ENCODE data around the gene SYNPR. TPM values are rescaled to one million over a fixed set of nuclear protein-coding genes. Genes with fewer than 3 reads are reported as not detected.

Gene SYNPR
- total RNA-seq, 2 experiments from 2014 or later = not detected

DNA sequence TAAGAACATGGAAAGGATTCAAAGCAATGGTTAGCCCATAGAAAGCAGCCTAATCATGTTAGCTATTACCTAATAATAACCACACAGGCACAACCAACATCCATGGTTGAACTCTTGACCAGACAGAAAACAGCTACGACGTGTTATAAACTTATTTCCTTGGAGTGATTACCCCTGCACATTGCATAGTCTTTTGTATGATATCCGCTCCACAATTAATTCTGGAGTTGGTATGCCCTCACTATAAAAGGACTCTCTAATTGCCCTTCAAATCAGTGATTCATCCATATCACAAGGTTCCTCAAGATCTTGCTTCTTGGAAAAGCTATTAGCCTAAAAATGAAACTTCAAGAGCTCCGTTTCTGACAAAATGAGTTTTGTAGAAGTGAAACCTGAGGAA lies 117.9 kb downstream of the SYNPR start:
- Mint-ChIP-seq H3K27ac (no peak overlapping the region), H3K4me1 (ENCODE audit: low read depth) (no peaks in the 10 kb centered on the region), H3K9me3 (no peaks in the 10 kb centered on the region), H3K27me3 (no peaks in the 10 kb centered on the region), H3K4me3 (no peak overlapping the region), H3K36me3 (no peaks in the 10 kb centered on the region)
- POLR2A ChIA-PET = no interaction called here
- CTCF ChIA-PET = interaction anchor here (0.8 to 1.4 kb wide), 4 partner anchors 10 to 46 kb away, joined by 3 read pairs; no protein-coding TSS in a partner anchor
- intact Hi-C loops (cut with micrococcal nuclease) = no loop called here
- no peak for DNase-seq

DNA sequence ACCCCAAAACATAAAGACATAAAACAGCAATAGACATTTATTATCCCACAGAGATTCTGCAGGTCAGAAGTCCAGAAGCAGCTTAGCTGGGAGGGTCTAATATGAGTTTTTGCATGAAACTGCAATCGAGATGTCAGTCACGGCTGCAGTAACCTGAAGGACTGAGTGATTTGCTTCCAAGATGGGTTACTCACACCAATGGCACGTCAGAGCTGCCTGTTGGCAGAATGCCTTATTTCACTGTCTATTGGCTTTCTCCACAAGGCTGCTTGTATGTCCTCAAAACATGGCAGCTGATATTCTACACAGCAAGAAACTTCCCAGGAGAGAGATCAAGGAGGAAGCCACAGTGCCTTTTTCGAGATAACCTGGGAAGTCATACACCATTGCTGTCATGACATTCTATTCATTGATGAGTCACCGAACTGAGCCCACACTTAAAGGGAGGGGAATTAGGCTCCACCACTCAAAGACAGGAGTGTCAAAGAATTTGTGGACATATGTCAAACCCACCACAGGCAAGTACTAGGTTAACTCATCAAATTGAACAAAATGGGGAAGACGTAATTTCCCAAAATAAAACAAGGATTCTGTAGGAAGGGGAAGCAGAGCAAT lies 122.2 kb downstream of the SYNPR start:
- H3K9me3 Mint-ChIP-seq = no peaks in the 10 kb centered on the region
- no peaks in the 10 kb centered on the region for H3K36me3 Mint-ChIP-seq
- H3K27ac Mint-ChIP-seq = no peak overlapping the region
- no peaks in the 10 kb centered on the region for H3K4me1 Mint-ChIP-seq (ENCODE audit: low read depth)
- POLR2A ChIA-PET = no interaction called here
- no peaks in the 10 kb centered on the region for H3K27me3 Mint-ChIP-seq
- intact Hi-C loops (cut with micrococcal nuclease) = no loop called here
- DNase-seq = no peak
- CTCF ChIA-PET = no interaction called here
- H3K4me3 Mint-ChIP-seq = no peak overlapping the region

DNA sequence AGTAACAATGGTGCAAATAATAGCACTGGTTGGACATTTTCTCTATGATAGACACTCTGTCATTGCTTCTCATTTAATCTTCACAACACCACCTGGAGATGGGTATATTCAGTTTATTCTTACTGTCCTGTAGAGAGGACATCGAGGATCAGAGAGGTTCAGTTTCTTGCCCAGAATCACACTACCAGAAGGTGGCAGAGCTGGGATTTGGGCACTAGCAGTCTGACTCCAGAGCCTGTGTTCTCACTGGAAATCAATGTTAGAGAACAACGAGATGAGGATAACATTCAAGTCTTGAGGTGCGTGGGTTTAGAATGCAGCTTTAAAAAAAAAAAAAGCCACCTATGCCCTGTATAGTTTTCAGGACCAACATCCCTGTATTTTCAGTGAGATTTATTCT lies 127.8 kb downstream of the SYNPR start:
- Mint-ChIP-seq H3K27ac (no peak overlapping the region), H3K4me3 (no peak overlapping the region), H3K4me1 (ENCODE audit: low read depth) (no peaks in the 10 kb centered on the region), H3K27me3 (no peaks in the 10 kb centered on the region), H3K9me3 (no peaks in the 10 kb centered on the region), H3K36me3 (no peaks in the 10 kb centered on the region)
- intact Hi-C loops (cut with micrococcal nuclease) = no loop called here
- ChIA-PET POLR2A (no interaction called here), CTCF (no interaction called here)
- DNase-seq = no peak

DNA sequence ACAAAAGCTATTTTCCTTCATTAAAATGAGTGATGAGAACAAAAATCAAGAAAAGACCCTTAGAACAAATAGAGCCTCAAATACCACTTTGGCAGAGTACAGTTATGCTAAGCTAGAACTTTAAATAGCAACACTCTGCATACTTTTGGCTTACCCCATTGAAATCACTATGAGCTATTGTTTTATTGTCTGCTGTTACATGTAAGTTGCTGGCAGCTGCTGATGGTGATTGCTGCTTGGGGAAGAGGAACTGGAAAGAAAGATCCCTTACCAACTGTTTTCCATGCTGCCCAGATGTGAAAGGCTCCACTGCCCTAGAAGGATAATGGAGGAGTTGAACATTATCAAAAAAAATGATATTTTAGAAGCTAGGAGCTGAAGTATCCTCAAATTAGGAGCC lies 135.4 kb downstream of the SYNPR start:
- no peaks in the 10 kb centered on the region for H3K36me3 Mint-ChIP-seq
- no peak for DNase-seq
- CTCF ChIA-PET = no interaction called here
- H3K4me3 Mint-ChIP-seq = no peak overlapping the region
- intact Hi-C loops (cut with micrococcal nuclease) = no loop called here
- no peaks in the 10 kb centered on the region for H3K27me3 Mint-ChIP-seq
- POLR2A ChIA-PET = no interaction called here
- no peak overlapping the region for H3K27ac Mint-ChIP-seq
- no peaks in the 10 kb centered on the region for H3K4me1 Mint-ChIP-seq (ENCODE audit: low read depth)
- no peaks in the 10 kb centered on the region for H3K9me3 Mint-ChIP-seq

DNA sequence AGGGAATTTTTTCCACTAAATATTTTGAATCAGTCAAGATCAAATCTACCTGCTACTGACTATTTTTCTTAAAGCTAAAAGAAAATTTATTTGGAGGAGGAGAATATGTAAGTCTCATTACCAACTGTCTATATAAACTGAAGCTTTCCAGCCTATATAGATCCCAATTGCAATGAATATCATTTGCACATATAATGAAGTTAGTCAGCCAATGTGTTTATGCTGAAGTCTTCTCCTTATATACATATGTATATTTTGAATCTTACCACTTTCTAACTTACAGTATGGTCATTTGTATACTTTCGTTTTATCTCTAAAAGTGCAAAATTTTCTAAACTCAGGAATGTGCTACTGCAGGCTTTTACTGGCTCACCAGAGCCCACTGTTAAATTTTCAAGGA lies 136.5 kb downstream of the SYNPR start:
- DNase-seq = no peak
- Mint-ChIP-seq H3K36me3 (no peaks in the 10 kb centered on the region), H3K4me1 (ENCODE audit: low read depth) (no peaks in the 10 kb centered on the region), H3K27me3 (no peaks in the 10 kb centered on the region), H3K4me3 (no peak overlapping the region), H3K9me3 (no peaks in the 10 kb centered on the region), H3K27ac (no peak overlapping the region)
- intact Hi-C loops (cut with micrococcal nuclease) = no loop called here
- CTCF ChIA-PET = no interaction called here
- POLR2A ChIA-PET = no interaction called here

DNA sequence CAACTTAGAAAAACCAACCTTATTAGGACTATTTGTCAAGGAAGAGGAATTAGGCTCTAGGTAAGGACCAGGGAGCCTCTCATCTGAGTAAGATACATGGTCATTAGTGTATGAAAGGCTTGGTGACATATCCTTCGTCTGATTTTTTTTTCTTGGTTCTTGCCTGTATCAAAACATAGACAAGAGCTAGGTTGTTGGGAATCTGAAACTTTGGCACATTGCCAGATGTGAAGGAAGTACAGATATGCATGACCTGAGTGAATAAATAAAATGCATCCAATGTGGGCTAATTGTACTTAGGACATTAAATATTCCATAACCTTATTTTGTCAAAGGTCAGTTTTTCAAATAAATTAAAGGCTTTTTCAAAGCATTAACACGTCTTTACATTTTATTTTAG lies 151.8 kb downstream of the SYNPR start:
- Mint-ChIP-seq H3K4me3 (no peak overlapping the region), H3K27me3 (peaks cover 4% of the 10 kb centered on the region), H3K4me1 (ENCODE audit: low read depth) (no peaks in the 10 kb centered on the region), H3K9me3 (no peaks in the 10 kb centered on the region), H3K36me3 (no peaks in the 10 kb centered on the region), H3K27ac (no peak overlapping the region)
- ChIA-PET POLR2A (no interaction called here), CTCF (no interaction called here)
- no peak for DNase-seq
- intact Hi-C loops (cut with micrococcal nuclease) = no loop called here

DNA sequence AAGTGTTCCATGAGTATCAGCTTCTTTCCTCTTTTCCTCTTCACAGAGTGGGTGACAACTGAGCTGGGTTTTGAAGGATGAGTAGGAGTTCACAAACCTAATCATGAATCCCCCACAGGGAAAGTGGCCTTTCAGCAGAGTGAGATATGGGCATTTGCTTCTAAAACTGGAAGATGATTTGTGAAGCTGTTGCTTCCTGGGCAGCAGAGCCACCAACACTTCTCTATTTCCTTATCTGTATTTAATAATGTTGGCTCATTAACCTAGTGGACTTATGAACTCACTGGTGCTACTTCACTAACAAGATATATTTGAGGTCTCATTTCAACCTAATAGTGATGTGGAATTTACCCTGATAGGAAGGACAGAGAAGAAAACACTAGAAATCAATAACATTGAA lies 152.8 kb downstream of the SYNPR start:
- Mint-ChIP-seq H3K4me3 (no peak overlapping the region), H3K27ac (no peak overlapping the region), H3K27me3 (peaks cover 4% of the 10 kb centered on the region), H3K9me3 (no peaks in the 10 kb centered on the region), H3K36me3 (no peaks in the 10 kb centered on the region), H3K4me1 (ENCODE audit: low read depth) (no peaks in the 10 kb centered on the region)
- DNase-seq = no peak
- ChIA-PET POLR2A (no interaction called here), CTCF (no interaction called here)
- intact Hi-C loops (cut with micrococcal nuclease) = no loop called here

DNA sequence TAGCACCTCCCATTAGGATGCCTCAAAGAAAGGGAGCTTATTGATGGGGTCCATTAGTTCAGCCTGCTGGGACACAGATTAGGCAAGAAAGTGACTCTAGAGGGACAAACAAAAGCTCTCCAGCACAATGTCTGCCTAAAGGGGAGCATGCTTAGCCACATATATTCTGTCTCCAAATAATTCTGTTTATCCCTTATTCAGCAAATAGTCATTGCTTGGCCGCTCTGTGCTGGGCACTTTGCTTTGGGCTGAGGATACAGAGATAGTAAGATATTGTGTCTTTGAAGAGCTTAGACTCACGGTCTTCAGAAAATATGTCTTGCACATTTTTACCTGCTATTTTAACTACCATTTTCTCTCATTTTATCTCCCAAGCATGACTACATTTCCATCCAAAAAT lies 159.8 kb downstream of the SYNPR start:
- CTCF ChIA-PET = no interaction called here
- no peaks in the 10 kb centered on the region for H3K9me3 Mint-ChIP-seq
- no peak overlapping the region for H3K27ac Mint-ChIP-seq
- no peaks in the 10 kb centered on the region for H3K4me1 Mint-ChIP-seq (ENCODE audit: low read depth)
- no peaks in the 10 kb centered on the region for H3K27me3 Mint-ChIP-seq
- intact Hi-C loops (cut with micrococcal nuclease) = no loop called here
- no peak for DNase-seq
- POLR2A ChIA-PET = no interaction called here
- H3K4me3 Mint-ChIP-seq = no peak overlapping the region
- H3K36me3 Mint-ChIP-seq = no peaks in the 10 kb centered on the region

DNA sequence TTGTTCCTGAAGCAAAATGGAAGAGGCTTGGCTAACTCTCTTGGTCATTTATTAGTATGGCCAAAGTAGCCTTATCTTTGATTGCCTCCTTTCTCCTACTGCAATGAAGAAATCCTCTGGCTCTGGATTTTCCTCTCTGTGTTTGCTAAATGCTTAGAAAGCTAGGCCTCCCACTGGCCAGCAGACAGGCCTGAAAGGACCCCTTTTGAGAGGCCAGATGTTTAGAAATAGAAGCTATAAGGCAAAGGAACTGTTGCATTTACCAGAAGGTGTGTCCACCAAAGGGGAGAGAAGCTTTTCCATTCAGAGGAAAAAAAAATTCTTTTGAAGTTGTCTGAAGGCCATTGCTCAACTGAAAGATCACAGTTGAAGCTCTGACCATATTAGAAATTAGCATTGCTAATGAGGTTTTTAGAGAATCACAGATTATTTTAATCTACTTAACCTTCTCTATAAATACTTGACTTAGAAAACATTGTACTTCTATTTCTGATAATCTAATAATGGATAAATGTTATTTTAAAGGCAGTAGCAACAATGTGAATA lies 160.8 kb downstream of the SYNPR start:
- Mint-ChIP-seq H3K27ac (no peak overlapping the region), H3K4me1 (ENCODE audit: low read depth) (no peaks in the 10 kb centered on the region), H3K9me3 (no peaks in the 10 kb centered on the region), H3K4me3 (no peak overlapping the region), H3K36me3 (no peaks in the 10 kb centered on the region), H3K27me3 (no peaks in the 10 kb centered on the region)
- no peak for DNase-seq
- CTCF ChIA-PET = no interaction called here
- intact Hi-C loops (cut with micrococcal nuclease) = no loop called here
- POLR2A ChIA-PET = no interaction called here

DNA sequence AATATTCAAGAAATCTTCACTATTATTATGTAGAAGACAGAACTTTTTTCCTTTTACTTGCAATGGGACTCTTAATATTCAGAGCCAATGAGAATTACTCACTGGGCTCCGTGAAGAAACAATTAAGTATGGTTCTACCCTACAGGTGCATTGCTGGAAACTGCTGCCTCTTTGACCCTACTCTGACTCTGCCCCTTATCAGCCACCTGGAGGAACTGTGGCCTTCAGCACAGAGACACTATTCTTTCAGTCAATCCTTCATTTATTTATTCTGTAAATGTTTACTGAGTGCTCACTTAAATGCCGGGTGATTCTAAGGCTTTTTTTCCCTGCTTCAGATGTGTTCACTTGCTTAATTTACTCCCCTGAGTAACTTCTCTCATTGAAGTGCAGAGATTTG lies 163.2 kb downstream of the SYNPR start:
- ChIA-PET POLR2A (no interaction called here), CTCF (no interaction called here)
- H3K9me3 Mint-ChIP-seq = no peaks in the 10 kb centered on the region
- intact Hi-C loops (cut with micrococcal nuclease) = no loop called here
- H3K4me3 Mint-ChIP-seq = no peak overlapping the region
- H3K27me3 Mint-ChIP-seq = no peaks in the 10 kb centered on the region
- no peaks in the 10 kb centered on the region for H3K4me1 Mint-ChIP-seq (ENCODE audit: low read depth)
- no peak for DNase-seq
- H3K36me3 Mint-ChIP-seq = no peaks in the 10 kb centered on the region
- no peak overlapping the region for H3K27ac Mint-ChIP-seq

DNA sequence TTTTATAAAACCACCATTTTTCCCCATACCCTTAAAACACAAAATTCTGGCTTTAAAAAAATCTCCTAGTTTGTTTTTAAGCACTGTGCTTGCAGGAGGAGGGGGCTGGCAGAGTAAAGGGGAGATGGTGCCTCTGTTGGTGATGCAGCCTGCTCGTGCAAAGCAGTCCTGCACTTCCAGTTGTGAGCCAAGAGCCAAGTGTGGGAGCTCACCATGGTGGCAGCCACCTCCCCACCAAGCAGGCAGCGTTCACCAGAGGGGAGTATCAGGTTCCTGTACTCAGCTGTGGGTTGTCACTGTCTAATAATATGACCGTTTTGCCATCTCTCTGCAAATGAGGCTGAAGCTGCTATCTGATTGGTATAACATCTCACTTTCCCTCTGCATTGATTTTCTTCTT lies 164.8 kb downstream of the SYNPR start:
- H3K36me3 Mint-ChIP-seq = no peaks in the 10 kb centered on the region
- no peaks in the 10 kb centered on the region for H3K9me3 Mint-ChIP-seq
- ChIA-PET CTCF (no interaction called here), POLR2A (no interaction called here)
- no peaks in the 10 kb centered on the region for H3K27me3 Mint-ChIP-seq
- no peak for DNase-seq
- H3K4me1 Mint-ChIP-seq (ENCODE audit: low read depth) = no peaks in the 10 kb centered on the region
- H3K27ac Mint-ChIP-seq = no peak overlapping the region
- intact Hi-C loops (cut with micrococcal nuclease) = no loop called here
- no peak overlapping the region for H3K4me3 Mint-ChIP-seq

DNA sequence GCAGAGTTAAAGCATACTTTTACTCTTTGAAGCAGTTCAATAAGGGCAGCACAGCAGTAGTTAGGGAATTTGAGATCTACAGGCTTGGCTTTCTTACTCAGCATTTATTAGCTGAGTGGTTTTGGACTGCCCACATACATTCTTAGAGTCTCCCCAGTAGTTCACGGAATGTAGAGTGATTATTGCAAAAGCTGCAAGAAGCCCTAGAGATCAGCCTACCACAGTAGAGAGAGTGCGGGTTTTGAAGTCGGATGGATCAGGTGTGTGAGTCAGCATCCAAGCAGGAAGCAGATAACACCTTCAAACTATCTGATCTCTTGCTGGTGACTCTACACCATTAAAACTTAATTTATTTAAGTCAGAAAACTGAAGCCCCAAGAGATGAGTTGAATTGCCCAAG lies 171.9 kb downstream of the SYNPR start:
- no peaks in the 10 kb centered on the region for H3K36me3 Mint-ChIP-seq
- intact Hi-C loops (cut with micrococcal nuclease) = no loop called here
- no peaks in the 10 kb centered on the region for H3K4me1 Mint-ChIP-seq (ENCODE audit: low read depth)
- H3K4me3 Mint-ChIP-seq = no peak overlapping the region
- POLR2A ChIA-PET = no interaction called here
- H3K27me3 Mint-ChIP-seq = peaks cover 2% of the 10 kb centered on the region
- H3K27ac Mint-ChIP-seq = no peak overlapping the region
- no peaks in the 10 kb centered on the region for H3K9me3 Mint-ChIP-seq
- no peak for DNase-seq
- CTCF ChIA-PET = no interaction called here

DNA sequence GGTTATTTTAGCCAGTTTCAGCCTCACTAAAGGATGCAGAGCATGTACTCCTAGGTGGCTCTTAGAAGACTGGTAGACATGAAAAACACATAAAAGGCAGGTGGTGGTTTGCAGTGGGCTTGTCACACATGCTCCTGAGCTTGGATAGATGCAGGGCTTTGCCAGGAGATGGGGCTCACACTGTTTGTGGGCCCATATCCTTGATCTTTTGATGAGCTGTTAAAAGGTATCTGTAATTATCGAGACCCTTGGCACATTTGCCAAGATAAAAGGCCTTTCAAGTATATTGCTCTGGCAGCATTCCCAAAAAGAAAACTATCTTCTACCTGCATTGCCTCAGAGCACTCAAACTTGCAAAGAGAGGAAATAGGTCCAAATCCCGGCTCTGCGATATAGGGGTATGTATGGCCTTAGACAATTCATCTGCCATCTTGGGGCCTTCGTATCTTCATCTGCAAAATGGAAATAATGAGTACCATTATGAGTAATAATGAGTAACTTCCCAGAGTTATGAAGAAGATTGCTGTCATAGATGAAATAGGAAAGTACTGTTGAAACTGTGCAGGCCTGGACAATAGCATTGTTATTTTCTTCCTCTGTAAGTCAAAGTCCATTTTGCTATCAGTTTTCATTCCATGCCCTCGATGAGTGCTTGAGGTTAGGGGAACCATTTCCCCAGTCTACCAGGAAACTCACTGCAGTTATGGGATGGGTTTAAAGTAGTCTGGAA lies 172.7 kb downstream of the SYNPR start:
- Mint-ChIP-seq H3K27ac (no peak overlapping the region), H3K4me3 (no peak overlapping the region), H3K9me3 (no peaks in the 10 kb centered on the region), H3K36me3 (no peaks in the 10 kb centered on the region), H3K27me3 (peaks cover 2% of the 10 kb centered on the region), H3K4me1 (ENCODE audit: low read depth) (no peaks in the 10 kb centered on the region)
- no peak for DNase-seq
- POLR2A ChIA-PET = no interaction called here
- CTCF ChIA-PET = no interaction called here
- intact Hi-C loops (cut with micrococcal nuclease) = no loop called here
